SK-N-MC (cell line): ENCODE results near the gene TDRD12.
"Not testable (repeated sequence)": the region's sequence is repeated elsewhere in the genome, so short reads cannot be mapped to it uniquely, and the experiment has no call there.

Experiments used
- EZH2 ChIP-seq: fragments of 200-600 bp; sonication (generic); IDR thresholded peaks from one replicate; pipeline ENCODE4 v1.6.1; 2017; ENCODE audit warnings: antibody characterized with exemption
- FOXP2 ChIP-seq: optimal IDR thresholded peaks from 2 replicates; pipeline ENCODE3; 2011; ENCODE audit warnings: mild to moderate bottlenecking, moderate library complexity; ENCODE audit not compliant: insufficient read depth; ENCODE audit errors: extremely low read length, control extremely low read depth
- POLR2AphosphoS5 ChIP-seq: IDR thresholded peaks from 2 replicates; pipeline ENCODE4 v1.6.1; 2012; ENCODE audit warnings: mild to moderate bottlenecking, low read depth, low read length, borderline replicate concordance

GRCh38 chr19:32867436-32867835 is 147.9 kb downstream of the TDRD12 start:
- TF ChIP-seq POLR2AphosphoS5, EZH2, FOXP2: not testable (repeated sequence)
